ENCODE results near the gene EPC1.
"Not testable (repeated sequence)": the region's sequence is repeated elsewhere in the genome, so short reads cannot be mapped to it uniquely, and the experiment has no call there.

Gene EPC1

GRCh38 chr10:32229788-32230187, 117.2 kb downstream of the EPC1 start:
- DNase-seq: not testable (repeated sequence)

DNA sequence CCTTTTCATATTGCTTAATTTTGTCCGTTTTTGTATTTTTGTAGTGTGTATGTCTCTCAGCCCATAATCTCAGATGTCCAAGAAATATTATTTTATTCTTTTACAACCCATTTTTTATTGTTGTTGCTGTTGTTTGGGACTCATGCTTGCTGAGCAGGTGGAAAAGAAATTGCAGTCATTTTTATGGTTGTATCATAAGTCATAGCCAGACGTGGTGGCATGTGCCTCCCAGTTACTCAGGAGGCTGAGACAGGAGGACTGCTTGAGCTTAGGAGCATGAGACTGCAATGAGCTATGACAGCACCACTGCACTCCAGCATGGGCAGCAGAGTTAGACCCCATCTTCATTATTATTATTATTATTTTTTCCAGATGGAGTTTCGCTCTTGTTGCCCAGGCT, 117.8 kb downstream of the EPC1 start:
- DNase-seq: no peak

- DNase-seq: no peak
Measured at GRCh38 chr10:32227802-32228201, 119.2 kb downstream of the EPC1 start.

GRCh38 chr10:32226624-32227023, 120.3 kb downstream of the EPC1 start:
- no peak for DNase-seq

DNA sequence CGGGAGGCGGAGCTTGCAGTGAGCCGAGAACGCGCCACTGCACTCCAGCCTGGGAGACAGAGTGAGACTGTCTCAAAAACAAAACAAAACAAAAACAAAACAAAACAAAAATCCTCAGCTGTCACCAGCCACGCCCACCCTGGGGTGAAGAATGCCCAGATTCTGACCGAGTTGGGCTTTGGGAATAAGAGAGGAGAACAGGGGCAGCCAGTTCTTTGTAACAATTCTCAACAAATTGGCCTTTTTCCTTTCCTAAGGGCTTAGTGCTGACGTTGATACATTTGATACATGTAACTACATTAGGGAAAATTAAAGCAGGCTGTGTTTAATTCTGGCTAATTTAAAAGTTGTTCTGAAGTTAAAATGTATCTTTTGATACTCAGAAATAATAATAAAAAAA, 121.0 kb downstream of the EPC1 start:
- no peak for DNase-seq

DNA sequence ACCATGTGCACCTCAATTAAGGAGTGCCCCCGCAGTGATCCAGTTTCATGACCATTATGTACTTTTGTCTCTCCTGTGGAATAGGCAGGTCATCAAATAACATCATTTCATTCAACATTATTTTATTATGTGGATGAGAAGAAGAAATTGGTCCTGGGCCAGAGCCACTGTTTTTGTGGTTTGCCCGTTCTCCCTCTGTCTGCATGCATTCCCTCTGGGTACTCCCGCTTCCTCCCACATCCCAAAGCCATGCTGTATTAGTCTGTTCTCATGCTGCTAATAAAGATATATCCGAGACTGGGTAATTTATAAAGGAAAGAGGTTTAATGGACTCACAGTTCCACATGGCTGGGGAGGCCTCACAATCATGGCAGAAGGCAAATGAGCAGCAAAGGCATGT, 124.6 kb downstream of the EPC1 start:
- DNase-seq: not testable (repeated sequence)

DNA sequence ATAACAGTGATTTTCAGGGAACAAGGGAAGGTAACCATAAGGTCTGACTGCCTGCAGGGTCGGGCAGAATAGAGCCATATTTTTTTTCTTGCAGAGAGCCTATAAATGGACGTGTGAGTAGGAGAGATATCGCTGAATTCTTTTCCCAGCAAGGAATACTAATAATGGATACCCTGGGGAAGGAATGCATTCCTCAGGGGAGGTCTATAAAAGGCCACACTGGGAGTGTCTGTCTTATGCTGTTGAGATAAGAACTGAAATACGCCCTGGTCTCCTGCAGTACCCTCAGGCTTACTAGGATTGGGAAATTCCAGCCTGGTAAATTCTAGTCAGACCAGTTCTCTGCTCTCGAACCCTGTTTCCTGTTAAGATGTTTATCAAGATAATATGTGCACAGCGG, 127.8 kb downstream of the EPC1 start:
- DNase-seq: not testable (repeated sequence)

GRCh38 chr10:32218206-32219044, 128.5 kb downstream of the EPC1 start:
- peak in 1 of 2 experiments; percentile 13 for DNase-seq
